HUDEP-2 (cell line): ENCODE measurements around the gene RPS6KA2.

Experiments used
- DNase-seq, 76 experiments: peaks; one replicate each; lab custom pipeline; 2025; ENCODE audit not compliant: unreplicated experiment in 76 of 76; lab: John Stamatoyannopoulos, UW

The RPS6KA2 gene

DNA sequence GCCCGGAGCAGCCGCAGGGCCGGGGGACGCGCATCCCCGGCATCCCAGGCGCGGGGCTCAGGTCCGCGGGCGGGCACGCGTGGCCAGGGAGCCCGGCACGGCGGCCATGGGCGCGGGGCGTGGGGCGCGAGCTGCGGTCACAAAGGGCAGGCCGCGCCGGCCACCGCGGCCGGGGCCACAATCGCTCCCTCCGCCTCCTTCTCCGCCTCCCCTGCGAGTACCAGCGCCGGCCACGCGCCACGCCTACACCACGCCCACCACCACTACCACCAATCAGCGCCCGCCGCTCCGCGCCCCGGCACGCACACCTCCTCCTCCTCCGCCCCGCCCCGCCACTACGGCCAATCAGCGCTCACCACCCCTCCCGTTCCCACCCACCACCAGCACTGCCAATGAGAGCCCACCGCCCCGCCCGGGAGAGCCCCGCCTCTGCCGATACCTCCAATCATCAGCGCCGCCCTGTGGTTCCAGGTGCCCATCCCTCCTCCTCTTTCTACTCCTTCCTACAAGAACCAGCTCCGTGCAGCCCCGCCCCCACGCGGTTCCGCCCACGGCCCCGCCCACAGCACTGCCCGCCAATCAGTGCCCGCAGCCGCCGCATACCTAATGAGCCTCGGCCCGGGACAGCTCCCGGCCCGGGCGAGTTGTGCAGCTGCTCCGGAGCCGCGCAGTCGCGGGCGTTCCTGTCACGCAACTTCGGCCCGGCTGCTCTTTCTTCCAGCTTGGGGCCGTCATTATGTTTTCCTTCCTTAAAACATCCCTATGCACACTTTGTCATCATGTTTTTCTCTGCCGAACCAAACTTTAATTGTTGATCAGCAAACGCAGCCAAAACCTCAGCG lies at the start of gene RPS6KA2:
RPS6KA2 (minus strand) TSS at position 219 of the 842 bp plus-strand sequence. CDS start 232 bp downstream, outside the sequence.
- peak; percentile 96 to 100 (median 100) for DNase-seq

DNA sequence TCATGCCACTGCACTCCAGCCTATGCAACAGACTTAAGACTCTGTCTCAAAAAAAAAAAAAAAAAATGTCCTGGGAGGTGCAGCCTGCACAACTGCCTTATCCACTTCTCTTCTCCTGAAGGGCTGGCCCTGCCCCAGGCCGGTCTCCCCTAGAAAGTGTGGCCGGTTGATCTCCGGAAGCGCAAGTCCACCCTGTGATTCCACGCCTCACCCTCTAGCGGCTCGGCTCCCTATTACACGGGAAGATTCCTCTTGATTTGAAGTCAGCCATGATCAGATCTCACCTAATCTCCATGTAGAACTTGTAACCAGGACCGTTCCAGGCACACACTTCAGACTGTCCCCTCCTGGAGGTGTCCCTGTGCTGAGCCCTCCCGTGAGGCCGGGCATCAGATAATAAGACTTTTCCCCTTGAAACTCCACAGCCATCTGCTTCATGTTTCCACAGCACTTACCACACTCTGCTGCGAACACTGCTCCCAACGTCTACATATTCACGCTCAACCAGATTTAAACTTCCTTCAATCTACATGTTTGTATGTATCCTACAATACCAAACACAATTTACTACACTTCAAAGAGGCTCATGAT lies 49.3 kb upstream of the RPS6KA2 start:
- DNase-seq: no peak

DNA sequence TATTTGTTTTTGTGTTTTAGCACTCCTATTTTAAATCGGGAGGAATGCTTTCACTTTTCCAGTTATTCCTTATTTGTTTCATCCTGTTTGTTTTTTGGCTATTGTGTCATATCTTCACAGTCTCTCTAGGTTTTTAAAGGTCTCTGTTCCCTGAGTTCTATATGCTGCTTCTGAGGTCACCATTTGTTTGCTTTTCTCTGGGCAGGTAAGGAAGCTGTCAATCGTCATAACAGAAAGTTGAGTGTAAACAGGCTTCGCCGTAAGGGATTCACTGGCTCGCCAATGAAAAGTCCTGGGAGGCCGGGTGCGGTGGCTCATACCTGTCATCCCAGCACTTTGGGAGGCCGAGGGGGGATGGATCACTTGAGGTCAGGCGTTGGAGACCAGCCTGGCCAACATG lies 48.7 kb upstream of the RPS6KA2 start:
- DNase-seq: no peak

DNA sequence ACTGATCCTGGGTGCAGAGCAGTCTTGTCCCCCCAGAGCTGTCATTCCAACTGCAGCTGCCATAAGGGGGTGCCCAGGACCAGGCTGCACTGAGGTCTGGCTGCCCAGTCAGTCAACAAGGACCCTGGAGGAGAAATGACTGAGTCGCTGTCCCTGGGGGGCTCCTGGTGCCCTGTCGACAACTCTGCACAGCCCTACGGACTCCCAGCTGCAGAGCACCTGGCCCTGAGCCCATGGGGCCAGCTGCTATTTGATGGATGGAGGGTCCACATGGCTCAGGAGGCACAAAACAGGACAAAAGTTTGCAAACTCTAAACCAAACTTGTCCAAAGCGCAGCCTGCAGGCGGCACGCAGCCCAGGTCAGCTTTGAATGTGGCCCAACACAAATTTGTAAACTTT lies 46.3 kb upstream of the RPS6KA2 start:
- no peak for DNase-seq

DNA sequence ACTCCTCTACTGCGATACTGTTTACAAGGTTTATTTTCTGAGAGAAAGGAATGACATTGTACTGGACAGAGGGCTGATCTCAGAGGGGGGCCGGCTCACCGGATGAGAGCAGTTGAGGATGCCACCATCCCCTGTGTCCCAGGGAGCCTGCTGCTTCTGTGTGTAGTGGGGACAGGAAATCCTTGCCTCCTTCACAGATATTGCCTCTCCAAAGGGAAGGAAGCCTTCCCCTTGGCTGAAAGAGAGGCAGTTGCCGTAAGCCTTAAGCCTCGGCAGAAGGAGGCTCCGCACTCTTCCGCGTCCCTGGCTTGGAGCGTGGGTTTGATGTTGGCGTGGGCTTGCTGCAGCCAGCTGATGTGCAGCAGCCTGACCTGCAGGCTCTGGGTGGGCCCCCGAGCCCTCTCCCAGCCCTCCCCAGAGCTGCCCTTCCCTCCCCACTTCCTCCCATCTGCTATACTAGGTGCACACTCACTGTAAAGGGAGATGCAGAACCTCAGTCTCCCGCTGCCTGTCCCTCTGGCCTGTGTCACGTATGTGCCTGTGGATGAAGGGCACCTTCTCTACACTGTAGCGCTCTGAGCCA lies 45.7 kb upstream of the RPS6KA2 start:
- DNase-seq: no peak

DNA sequence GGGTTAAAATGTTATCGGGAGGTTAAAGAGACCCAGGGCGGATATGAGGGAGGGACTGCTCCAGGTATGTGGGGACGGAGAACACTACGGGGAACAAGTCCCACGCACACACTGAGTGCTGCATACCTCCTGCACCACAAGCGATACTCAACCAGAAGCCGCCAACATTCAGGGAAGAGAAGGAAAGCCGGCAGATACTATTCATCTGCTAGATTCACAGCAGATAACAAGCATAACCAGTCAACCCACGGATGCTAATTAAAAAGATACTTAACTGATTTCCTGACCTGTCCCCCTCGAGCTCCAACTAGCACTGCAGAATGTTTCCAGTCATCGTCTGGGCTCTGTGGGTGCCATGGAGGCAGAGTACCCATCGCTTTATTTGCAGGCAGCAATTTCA lies 45.1 kb upstream of the RPS6KA2 start:
- no peak for DNase-seq

DNA sequence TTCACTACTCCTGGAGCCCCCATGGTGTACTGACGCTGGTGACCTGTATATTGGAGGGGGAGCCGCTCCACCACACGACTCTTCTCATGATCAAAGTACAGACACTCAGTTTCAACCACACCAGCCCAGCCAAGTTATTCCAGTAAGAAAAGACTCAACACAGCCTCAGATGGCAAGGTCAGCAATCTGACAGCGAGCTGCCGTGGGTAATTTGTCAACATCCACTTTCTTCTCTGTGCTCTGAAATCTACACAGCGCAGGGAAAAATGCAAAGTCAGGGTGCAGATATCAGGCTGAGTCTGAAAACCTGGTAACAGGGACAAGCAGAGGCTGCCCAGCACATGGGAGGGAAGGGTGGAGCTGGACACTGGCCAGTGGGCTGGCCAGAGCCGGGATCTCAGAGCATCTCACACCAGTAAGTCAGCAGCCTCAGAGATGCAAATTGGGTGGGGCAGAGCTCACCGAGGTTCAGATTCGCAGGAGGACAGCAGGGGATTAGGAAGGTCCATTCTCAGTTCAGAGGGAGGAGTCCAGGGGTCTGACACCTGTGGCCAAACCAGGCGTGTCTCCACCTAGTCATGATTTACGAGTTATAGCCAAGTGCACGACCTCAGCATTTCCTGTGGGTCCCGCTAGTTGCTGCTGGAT lies 44.5 kb upstream of the RPS6KA2 start:
- DNase-seq: no peak

DNA sequence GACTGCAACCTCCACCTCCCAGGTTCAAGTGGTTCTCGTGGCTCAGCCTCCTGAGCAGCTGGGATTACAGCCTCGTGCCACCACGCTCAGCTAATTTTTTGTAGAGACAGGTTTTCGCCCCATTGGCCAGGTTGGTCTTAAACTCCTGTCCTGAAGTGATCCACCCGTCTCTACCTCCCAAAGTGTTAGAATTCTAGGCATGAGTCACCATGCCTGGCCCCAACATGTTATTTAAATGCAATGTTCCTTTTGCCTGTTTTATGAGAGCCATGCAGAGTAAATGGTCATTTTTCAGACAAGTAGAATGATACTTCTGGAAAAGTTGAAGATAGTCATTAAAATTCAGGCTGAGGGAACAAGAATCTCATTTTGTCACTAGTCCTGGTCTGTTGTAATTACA lies 43.8 kb upstream of the RPS6KA2 start:
- DNase-seq: no peak

DNA sequence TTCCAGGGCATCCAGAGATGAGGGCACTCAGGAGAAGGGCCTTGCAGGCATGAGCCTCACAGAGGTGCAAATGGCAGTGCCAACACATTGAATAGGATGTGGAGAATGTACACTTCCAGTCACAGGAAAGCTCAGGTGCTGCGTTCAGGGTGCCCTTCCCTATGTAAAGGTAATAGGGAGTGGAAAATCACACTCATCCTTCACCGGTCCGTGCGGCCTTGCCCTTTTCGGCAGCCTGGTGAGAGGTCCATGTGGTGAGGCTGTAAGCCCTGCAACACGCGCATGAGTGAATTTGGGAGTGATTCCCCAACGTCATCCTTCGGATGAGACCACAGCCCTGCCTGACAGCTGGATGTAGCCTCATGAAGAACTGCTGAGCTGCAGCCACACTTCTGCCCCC lies 43.0 kb upstream of the RPS6KA2 start:
- no peak for DNase-seq

DNA sequence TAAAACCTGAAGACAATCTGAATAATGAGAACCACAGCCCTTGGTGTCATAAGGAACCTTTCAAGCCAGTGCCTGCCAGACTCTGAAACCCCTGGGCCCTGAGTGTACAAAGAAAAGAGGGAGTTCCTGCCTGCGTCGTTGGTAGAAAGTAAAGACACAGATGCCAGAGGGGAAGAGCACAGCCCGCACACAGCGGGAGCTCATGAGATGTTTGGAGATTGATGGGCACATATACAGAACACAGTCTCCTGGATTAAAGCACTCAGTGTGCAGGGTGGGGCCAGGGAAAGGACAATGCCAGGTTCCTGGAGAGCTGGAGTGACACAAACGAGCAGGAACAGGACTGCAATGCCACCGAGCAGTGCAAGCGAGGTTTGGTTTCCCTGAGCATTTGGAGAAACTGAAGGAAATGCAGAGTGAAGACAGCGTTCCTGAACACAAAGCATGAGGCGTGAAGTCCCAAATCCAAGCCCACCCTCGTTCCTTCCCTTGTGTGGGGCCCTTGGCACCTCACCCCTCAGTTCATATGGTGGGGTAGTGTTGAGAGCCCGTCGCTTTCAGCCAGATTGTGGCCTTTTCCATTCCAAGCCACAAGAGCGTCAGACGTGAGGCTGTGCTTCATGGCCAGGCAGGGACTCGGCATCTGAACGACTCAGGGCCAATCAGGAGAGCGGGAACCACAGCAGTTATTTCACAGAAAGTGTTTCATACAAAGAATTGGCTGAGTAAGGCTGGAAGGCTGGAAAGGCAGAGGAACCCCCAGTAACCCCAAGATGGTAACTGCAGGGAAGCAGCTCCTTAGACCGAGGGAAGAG lies 41.0 kb upstream of the RPS6KA2 start:
- DNase-seq: no peak

DNA sequence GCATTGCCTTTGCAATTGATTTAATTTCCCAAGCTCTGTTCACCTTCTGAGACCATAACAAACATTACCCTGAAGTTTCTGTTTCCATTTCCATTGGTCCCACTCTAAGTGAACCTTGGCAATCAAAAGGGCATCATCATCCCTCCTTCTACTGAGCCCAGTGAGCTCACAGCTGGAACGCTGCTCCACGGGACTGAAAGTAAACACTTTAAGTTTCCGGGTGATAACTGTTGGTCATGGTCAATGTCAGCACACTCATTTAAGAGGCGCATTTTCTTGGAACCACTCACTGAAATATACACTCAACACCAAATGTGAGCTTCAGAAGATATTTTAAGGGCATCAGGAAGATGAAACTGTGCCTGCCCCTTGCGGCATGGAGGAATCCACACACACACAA lies 37.1 kb upstream of the RPS6KA2 start:
- no peak for DNase-seq

DNA sequence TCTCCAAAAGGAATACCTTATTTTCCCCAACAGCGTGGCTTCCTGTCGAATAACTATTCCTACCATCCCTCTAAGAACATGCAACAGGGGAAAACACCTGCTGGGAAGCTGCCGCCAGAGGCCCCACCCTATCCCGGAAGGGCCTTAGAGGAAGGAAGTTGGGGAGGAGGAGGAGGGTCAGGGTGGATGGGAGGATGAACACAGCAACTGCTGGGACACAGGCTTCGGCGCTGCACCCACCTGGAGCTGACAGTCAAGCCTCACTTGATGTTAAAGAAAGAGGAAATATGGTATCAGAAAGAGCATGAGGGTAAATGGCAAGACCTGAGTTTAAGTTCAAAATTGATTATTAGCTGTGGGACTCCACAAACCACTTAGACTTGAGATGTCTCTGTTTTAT lies 36.5 kb upstream of the RPS6KA2 start:
- no peak for DNase-seq

DNA sequence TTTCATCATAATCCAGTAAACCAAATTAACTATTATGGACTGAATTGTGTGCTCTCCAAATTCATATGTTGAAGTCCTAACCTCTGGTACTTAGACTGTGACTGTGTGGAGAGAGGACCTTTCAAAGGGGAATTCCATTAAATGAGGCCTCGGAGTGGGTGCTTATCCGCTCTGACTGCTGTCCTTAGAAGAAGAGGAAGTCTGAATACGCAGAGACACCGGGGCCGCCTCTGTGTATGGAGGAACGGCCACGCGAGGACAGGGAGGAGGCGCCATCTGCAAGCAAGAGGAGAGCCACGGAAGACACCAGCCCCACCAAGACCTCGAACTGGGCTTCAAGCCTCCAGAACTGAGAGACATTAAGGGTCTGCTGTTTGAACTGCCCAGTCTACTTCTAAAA lies 35.6 kb upstream of the RPS6KA2 start:
- DNase-seq: no peak

DNA sequence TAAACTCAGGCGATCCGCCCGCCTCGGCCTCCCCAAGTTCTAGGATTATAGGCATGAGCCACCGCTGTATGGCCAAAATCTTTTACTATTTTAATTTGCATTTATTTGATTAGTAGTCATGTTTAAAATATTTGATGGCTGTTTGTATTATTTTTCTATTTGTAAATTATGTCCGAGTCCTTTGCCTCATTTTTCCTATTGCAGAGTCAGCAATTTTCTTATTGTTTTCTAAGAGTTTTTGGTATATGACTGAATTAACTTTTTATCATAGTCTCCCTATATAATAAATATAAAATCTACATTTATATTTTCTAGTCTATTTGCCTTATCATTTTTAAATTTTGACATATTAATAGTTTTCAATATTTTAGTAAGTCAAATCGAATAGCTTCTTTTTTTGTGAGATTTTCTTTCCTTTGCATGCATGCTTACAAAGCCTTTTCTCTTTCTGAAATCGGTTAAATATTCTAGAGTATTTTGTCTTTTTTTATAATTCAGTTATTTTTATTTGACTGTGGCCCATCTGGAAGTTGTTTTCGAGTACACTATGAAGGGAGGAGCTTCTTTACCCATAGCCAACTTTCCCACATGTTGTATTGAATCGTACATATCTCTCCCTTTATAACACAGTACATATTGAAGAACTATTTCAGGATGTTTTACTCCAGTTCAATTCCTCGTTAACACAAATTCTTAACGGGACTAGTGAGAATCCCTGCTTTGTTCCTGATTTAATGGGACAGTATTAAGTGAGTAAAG lies 34.5 kb upstream of the RPS6KA2 start:
- no peak for DNase-seq

DNA sequence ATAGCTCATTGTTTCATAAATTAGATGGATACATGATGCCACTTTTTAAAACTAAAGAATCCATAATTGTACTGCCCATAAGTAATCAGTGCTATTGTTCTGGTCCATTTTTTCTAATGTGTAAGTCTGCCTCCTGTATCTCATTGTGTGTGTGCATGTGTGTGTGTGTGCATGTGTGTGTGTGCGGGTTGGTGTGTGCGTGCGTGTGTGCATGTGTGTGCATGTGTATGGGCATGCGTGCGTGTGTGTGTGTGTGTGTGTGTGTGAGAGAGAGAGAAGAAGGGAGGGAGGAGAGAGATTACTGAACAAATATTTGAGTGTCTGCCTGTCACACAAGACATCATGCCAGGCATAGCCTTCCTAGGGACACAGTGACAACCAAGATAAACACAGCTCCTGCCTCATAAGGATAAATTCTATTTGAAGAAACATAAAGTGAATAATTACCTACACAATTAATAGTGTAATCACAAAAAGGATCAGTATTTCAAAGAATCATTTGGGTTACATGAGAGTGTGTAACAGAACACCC lies 33.2 kb upstream of the RPS6KA2 start:
- DNase-seq: no peak

DNA sequence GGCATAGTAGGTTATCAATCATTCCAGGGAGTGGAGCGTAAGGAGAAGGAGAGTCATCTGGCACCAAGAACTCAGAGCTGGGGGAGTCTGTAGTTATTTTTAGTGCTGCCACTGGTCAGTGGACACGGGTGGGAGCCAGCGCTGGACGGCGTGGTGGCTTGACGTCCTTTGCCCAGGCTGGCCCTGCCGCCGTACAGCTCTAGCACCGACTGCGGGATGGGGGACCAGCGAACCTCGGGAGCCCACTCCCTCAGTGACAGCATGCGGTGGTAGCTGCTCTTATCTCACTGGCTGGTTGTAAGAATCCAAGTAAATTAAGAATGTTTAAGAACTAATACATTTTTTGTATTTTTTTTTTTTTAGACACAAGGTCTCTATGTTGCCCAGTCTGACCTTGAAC lies 32.5 kb upstream of the RPS6KA2 start:
- DNase-seq: no peak

DNA sequence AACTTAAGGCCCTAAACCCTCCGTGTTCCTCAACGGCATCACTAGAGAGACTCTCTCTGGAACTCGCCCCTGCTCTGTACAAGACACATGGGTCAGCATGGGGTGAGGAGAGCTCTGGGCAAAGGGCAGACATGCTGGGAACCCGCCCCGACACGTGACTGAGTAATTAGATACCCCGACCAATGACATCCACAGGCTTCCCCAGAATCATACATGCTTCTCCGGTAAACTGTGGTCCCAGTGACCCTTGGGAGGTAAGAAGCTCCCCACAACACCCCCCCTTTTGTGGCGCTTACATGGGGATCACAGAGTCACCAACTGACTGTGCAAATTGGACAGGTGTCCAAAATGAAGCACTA lies 31.7 kb upstream of the RPS6KA2 start:
- DNase-seq: no peak

DNA sequence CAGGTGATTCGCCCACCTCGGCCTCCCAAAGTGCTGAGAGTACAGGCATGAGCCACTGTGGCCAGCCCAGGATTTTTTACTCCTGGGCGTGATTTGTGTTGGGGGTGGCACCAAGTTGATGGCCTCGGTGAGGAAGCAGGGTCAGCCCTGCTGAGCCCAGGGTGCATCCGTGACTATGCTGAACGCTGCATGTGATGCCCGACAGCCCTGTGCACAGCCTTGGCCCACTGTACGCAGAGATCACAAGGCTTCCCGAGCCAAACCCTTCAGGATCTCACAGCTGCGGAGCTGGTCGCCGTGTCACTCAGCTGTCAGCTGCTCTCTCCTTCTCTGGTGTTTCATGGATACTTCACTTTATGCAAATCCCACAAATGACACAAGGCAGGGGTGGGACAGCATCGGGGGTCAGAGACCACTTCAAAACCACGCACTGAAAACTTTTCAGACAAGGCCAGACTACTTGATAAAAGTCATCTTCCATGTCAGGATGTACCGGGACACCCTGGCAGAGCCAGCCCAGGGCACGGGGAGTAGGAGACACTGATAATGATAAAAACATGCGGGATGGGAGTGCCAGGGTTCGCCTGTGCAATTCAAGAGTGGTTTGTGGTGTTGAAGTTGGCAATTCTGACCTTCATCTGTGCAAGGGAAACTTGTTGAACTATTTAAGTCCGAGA lies 31.2 kb upstream of the RPS6KA2 start:
- no peak for DNase-seq

DNA sequence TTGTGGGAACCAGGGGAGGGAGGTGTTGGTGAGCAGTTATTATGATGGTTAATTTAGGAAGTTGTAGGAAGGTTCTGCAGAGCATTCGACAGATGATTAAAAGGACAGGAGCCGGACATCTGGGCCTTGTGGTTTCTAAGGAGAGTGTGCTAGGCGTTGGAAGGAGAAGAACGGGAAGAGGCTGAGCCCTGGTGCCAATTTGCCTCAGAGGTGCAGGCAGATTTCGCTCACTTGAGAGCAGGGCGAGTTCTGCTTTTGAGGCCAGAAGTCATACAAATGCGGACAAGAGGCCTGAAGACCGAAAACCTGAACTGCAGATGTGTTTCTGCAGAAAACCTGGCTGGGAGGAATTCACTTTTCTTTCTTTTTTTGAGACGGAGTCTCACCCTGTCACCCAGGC lies 30.5 kb upstream of the RPS6KA2 start:
- no peak for DNase-seq
